Measurements from ENCODE around the gene FRMPD4. TPM values are rescaled to one million over a fixed set of nuclear protein-coding genes. Genes with fewer than 3 reads are reported as not detected.

The FRMPD4 gene
- total and polyA plus RNA-seq, 10 of the 15 experiments (the other 5 are each of a cell fraction or from before 2014, with no cell fraction given): not detected

- DNase-seq (ENCODE audit: low read depth, low spot score) (no peak), ATAC-seq (no peak), FAIRE-seq (no peak)
- Histone ChIP-seq H3K9me3 (replicated peaks; ENCODE audit: control insufficient read depth, insufficient read depth, low read length) (no peaks in the 10 kb centered on the region), H3K4me3 (no peak overlapping the region), H3K27me3 (replicated peaks in 1 of 2; ENCODE audit: control insufficient read depth in 2 of 2, insufficient read depth in 2 of 2, low read length in 1 of 2) (no peaks in the 10 kb centered on the region), H3K4me2 (ENCODE audit: control insufficient read depth, insufficient read depth) (no peak overlapping the region), H3K4me1 (ENCODE audit: control insufficient read depth, insufficient read depth, low read length) (no peaks in the 10 kb centered on the region), H3K79me2 (ENCODE audit: control insufficient read depth, insufficient read depth, low read length) (no peaks in the 10 kb centered on the region), H3K36me3 (ENCODE audit: control insufficient read depth in 2 of 2, insufficient read depth in 2 of 2, low read length in 1 of 2) (no peaks in the 10 kb centered on the region), H3K9ac (ENCODE audit: control insufficient read depth, insufficient read depth, low read length) (no peak overlapping the region), H2AFZ (ENCODE audit: control insufficient read depth, low read depth, low read length) (no peak overlapping the region), H3K27ac (ENCODE audit: control insufficient read depth, insufficient read depth) (no peak overlapping the region), H4K20me1 (ENCODE audit: control insufficient read depth, insufficient read depth) (no peaks in the 10 kb centered on the region)
- intact Hi-C loops (cut with micrococcal nuclease; ENCODE audit: unreplicated experiment) (no loop called here), in situ Hi-C loops (cut with MboI) (no loop called here)
- ChIA-PET SMC1A (ENCODE audit: uncharacterized antibody, unreplicated experiment) (interaction anchor here (1.2 kb wide), 1 partner anchor 16 kb away, joined by 3 read pairs; no protein-coding TSS in a partner anchor), POLR2A (no interaction called here), CTCF (no interaction called here), RAD21 (ENCODE audit: unreplicated experiment) (no interaction called here)
- WGBS (ENCODE audit: insufficient coverage, insufficient replicate concordance, low lambda C conversion rate, missing lambda C conversion rate): 0% methylated on average over 2 of the region's 2 CpGs
- no TSS peak for BruUV-seq (replicated peaks)
- TF ChIP-seq JUND (IDR thresholded peaks at IDR 0.05; ENCODE audit: low read depth, low read length): no peak
- no peak for TF ChIP-seq E2F4 (IDR thresholded peaks at IDR 0.05; ENCODE audit: low read depth, low read length)
- TF ChIP-seq RAD51 (IDR thresholded peaks at IDR 0.05): no peak
- TF ChIP-seq ZNF592 (IDR thresholded peaks at IDR 0.05): no peak
- no peak for TF ChIP-seq TARDBP (IDR thresholded peaks at IDR 0.05; ENCODE audit: borderline replicate concordance)
- no peak for TF ChIP-seq FOXK2 (IDR thresholded peaks at IDR 0.05)
- TF ChIP-seq HSF1 (IDR thresholded peaks at IDR 0.05; ENCODE audit: low read depth, low read length): no peak
- no peak for TF ChIP-seq BCL3 (IDR thresholded peaks at IDR 0.05; ENCODE audit: borderline replicate concordance, insufficient read depth, low read depth, low read length, poor library complexity, severe bottlenecking)
- no peak for TF ChIP-seq FOS (IDR thresholded peaks at IDR 0.05; ENCODE audit: borderline replicate concordance, extremely low read depth, insufficient read length)
- TF ChIP-seq SMAD1 (IDR thresholded peaks at IDR 0.05; ENCODE audit: low read depth, partially characterized antibody): no peak
- TF ChIP-seq E2F8 (IDR thresholded peaks at IDR 0.05; ENCODE audit: low read depth, partially characterized antibody): no peak
- TF ChIP-seq PKNOX1 (IDR thresholded peaks at IDR 0.05): no peak
These were observed 314.0 kb downstream of the FRMPD4 start for GRCh38 chrX:12452268-12452667.

All from GM12878 (cell line).